B cell (primary cell): Measurements from ENCODE around the gene GPR162.

Experiments used
- EZH2 ChIP-seq: IDR thresholded peaks from 2 replicates; pipeline ENCODE4 v1.6.1; 2012; ENCODE audit warnings: borderline replicate concordance, low read depth, mild to moderate bottlenecking, moderate library complexity, low read length; ENCODE audit not compliant: insufficient read depth, poor library complexity, severe bottlenecking
- TF ChIP-seq, protein P1 (sequence below): fragments of 200-600 bp; IDR thresholded peaks from one replicate; pipeline ENCODE4 v1.8.0; 2022; ENCODE audit warnings: antibody characterized with exemption, mild to moderate bottlenecking

- TF ChIP-seq, protein P1, sequence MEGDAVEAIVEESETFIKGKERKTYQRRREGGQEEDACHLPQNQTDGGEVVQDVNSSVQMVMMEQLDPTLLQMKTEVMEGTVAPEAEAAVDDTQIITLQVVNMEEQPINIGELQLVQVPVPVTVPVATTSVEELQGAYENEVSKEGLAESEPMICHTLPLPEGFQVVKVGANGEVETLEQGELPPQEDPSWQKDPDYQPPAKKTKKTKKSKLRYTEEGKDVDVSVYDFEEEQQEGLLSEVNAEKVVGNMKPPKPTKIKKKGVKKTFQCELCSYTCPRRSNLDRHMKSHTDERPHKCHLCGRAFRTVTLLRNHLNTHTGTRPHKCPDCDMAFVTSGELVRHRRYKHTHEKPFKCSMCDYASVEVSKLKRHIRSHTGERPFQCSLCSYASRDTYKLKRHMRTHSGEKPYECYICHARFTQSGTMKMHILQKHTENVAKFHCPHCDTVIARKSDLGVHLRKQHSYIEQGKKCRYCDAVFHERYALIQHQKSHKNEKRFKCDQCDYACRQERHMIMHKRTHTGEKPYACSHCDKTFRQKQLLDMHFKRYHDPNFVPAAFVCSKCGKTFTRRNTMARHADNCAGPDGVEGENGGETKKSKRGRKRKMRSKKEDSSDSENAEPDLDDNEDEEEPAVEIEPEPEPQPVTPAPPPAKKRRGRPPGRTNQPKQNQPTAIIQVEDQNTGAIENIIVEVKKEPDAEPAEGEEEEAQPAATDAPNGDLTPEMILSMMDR, result no peak
- TF ChIP-seq EZH2, result no peak
Observed at GRCh38 chr12:6826734-6827436, 5.3 kb downstream of the GPR162 start.
